ENCODE results near the gene EPHA1. TPM values are rescaled to one million over a fixed set of nuclear protein-coding genes. Genes with fewer than 3 reads are reported as not detected.
"Not testable (repeated sequence)": the region's sequence is repeated elsewhere in the genome, so short reads cannot be mapped to it uniquely, and the experiment has no call there.

EPHA1 gene
- total and polyA plus RNA-seq, 4 donors = 0.89 to 6.6 (median 2.3) TPM

- 87% methylated on average over 27 of the region's 28 CpGs for WGBS (ENCODE audit: insufficient coverage)
- Histone ChIP-seq H3K36me3 (ENCODE audit: control insufficient read depth, insufficient read depth, low read length) (peaks cover 28% of the 10 kb centered on the region), H3K4me3 (ENCODE audit: low read depth, low read length) (no peak overlapping the region), H3K9me3 (ENCODE audit: control insufficient read depth, insufficient read depth, low read length) (no peaks in the 10 kb centered on the region), H3K27ac (ENCODE audit: low read depth, low read length) (no peak overlapping the region), H3K27me3 (ENCODE audit: control insufficient read depth, insufficient read depth, low read length) (no peaks in the 10 kb centered on the region), H3K4me1 (ENCODE audit: control insufficient read depth, insufficient read depth, low read length) (peaks cover 10% of the 10 kb centered on the region)
- no peak for DNase-seq (ENCODE audit: low read depth in 4 of 6, low spot score in 6 of 6)
Measured at GRCh38 chr7:143396625-143397556, 11.8 kb downstream of the EPHA1 start.

DNA sequence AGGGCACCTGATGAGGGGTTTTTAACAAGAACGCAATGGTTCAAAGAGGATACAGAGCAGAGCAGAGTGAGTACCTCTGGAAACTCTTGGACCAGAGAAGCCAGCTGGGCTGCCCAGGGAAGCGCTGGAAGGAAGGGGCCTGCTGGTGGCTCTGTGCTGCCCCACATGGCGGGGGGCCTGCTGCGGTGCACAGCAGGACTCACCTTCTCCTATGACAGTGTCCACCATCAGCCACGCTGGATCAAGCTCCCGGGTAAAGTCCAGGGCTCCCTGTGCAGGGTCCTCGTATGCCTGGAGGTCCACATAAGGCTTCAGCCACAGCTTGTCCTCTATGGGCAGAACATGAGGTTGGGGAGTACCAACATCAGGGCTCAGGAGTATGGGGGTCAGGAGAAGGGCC, 12.5 kb downstream of the EPHA1 start:
- H3K36me3 ChIP-seq (ENCODE audit: control insufficient read depth, insufficient read depth, low read length) = peaks cover 35% of the 10 kb centered on the region
- no peak overlapping the region for H3K27ac ChIP-seq (ENCODE audit: low read depth, low read length)
- no peaks in the 10 kb centered on the region for H3K9me3 ChIP-seq (ENCODE audit: control insufficient read depth, insufficient read depth, low read length)
- DNase-seq (ENCODE audit: low read depth in 4 of 6, low spot score in 6 of 6) = no peak
- 75% methylated on average over 4 of the region's 7 CpGs for WGBS (ENCODE audit: insufficient coverage)
- H3K4me3 ChIP-seq (ENCODE audit: low read depth, low read length) = no peak overlapping the region
- H3K27me3 ChIP-seq (ENCODE audit: control insufficient read depth, insufficient read depth, low read length) = no peaks in the 10 kb centered on the region
- peaks cover 18% of the 10 kb centered on the region for H3K4me1 ChIP-seq (ENCODE audit: control insufficient read depth, insufficient read depth, low read length)

GRCh38 chr7:143395187-143396149, 13.2 kb downstream of the EPHA1 start:
- Histone ChIP-seq H3K9me3 (ENCODE audit: control insufficient read depth, insufficient read depth, low read length) (no peaks in the 10 kb centered on the region), H3K36me3 (ENCODE audit: control insufficient read depth, insufficient read depth, low read length) (peaks cover 42% of the 10 kb centered on the region), H3K4me3 (ENCODE audit: low read depth, low read length) (no peak overlapping the region), H3K27me3 (ENCODE audit: control insufficient read depth, insufficient read depth, low read length) (no peaks in the 10 kb centered on the region), H3K27ac (ENCODE audit: low read depth, low read length) (no peak overlapping the region), H3K4me1 (ENCODE audit: control insufficient read depth, insufficient read depth, low read length) (peaks cover 21% of the 10 kb centered on the region)
- 69% methylated on average over 19 of the region's 21 CpGs for WGBS (ENCODE audit: insufficient coverage)
- DNase-seq (ENCODE audit: low read depth in 4 of 6, low spot score in 6 of 6) = no peak

DNA sequence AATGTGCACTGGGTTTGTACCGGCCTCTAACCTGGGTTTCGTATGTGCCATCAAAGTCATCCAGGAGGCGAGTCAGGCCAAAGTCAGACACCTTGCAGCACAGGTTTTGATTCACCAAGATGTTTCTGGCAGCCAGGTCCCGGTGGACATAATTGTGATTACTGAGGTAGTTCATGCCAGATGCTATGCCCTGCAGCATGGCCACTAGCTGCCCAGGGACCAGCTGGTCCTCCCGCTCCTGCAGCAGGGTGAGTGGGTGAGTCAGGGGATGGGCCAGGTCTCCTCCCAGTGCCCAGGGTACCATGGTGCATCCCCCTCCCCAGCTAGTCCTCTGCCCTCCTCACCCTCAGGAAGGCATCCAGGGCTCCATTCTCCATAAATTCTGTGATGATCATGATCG, 13.9 kb downstream of the EPHA1 start:
- Histone ChIP-seq H3K27ac (ENCODE audit: low read depth, low read length) (no peak overlapping the region), H3K36me3 (ENCODE audit: control insufficient read depth, insufficient read depth, low read length) (peaks cover 49% of the 10 kb centered on the region), H3K4me3 (ENCODE audit: low read depth, low read length) (no peak overlapping the region), H3K27me3 (ENCODE audit: control insufficient read depth, insufficient read depth, low read length) (no peaks in the 10 kb centered on the region), H3K9me3 (ENCODE audit: control insufficient read depth, insufficient read depth, low read length) (no peaks in the 10 kb centered on the region), H3K4me1 (ENCODE audit: control insufficient read depth, insufficient read depth, low read length) (peaks cover 21% of the 10 kb centered on the region)
- 92% methylated on average over 6 of the region's 6 CpGs for WGBS (ENCODE audit: insufficient coverage)
- no peak for DNase-seq (ENCODE audit: low read depth in 4 of 6, low spot score in 6 of 6)

- Histone ChIP-seq H3K36me3 (ENCODE audit: control insufficient read depth, insufficient read depth, low read length) (peaks cover 56% of the 10 kb centered on the region), H3K9me3 (ENCODE audit: control insufficient read depth, insufficient read depth, low read length) (no peaks in the 10 kb centered on the region), H3K27ac (ENCODE audit: low read depth, low read length) (no peak overlapping the region), H3K4me1 (ENCODE audit: control insufficient read depth, insufficient read depth, low read length) (peaks cover 21% of the 10 kb centered on the region), H3K27me3 (ENCODE audit: control insufficient read depth, insufficient read depth, low read length) (no peaks in the 10 kb centered on the region), H3K4me3 (ENCODE audit: low read depth, low read length) (no peak overlapping the region)
- no peak for DNase-seq (ENCODE audit: low read depth in 4 of 6, low spot score in 6 of 6)
- WGBS (ENCODE audit: insufficient coverage) = no CpG with 5 or more reads among the region's 6 CpGs
Measured at GRCh38 chr7:143394068-143394467, 14.6 kb downstream of the EPHA1 start.

DNA sequence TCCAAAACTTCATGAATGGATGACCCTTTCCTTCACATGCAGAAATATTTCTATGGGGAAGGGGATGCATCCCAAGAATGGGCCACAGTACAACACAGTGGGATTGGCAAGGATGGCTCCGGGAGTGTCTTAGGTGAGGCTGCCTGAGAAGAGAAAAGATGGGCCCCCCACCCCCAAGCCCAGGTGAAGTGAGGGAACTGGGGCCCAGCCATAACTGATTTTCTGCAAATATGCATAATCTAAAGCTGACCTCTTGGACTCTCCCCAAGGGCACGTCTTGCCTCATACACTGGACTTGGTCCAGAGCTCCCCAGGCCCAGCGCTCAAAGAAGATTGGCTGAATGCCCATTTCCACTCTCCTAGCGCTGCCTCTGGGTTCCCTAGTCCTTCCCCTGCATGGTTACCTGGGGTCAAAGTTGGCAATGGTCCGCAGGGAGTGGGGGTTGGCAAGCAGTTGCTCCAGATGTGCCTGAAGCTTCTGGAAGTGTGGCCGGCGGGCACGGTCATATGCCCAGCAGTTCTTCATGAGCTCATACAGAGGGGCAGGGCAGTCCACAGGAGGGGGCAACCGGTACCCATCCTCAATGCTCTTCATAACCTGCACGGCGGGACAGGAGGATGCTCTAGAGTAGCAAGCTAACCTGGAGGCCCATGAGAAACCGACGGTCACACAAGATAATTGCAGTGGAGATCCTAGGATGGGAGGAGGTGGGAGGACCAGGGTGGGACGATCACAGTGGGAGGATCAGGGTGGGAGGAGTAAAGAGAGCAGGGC, 15.2 kb downstream of the EPHA1 start:
- DNase-seq (ENCODE audit: low read depth in 4 of 6, low spot score in 6 of 6) = no peak
- 79% methylated on average over 13 of the region's 14 CpGs for WGBS (ENCODE audit: insufficient coverage)
- H3K36me3 ChIP-seq (ENCODE audit: control insufficient read depth, insufficient read depth, low read length) = peaks cover 60% of the 10 kb centered on the region
- H3K9me3 ChIP-seq (ENCODE audit: control insufficient read depth, insufficient read depth, low read length) = no peaks in the 10 kb centered on the region
- H3K27ac ChIP-seq (ENCODE audit: low read depth, low read length) = no peak overlapping the region
- H3K27me3 ChIP-seq (ENCODE audit: control insufficient read depth, insufficient read depth, low read length) = no peaks in the 10 kb centered on the region
- H3K4me3 ChIP-seq (ENCODE audit: low read depth, low read length) = no peak overlapping the region
- H3K4me1 ChIP-seq (ENCODE audit: control insufficient read depth, insufficient read depth, low read length) = peaks cover 21% of the 10 kb centered on the region

DNA sequence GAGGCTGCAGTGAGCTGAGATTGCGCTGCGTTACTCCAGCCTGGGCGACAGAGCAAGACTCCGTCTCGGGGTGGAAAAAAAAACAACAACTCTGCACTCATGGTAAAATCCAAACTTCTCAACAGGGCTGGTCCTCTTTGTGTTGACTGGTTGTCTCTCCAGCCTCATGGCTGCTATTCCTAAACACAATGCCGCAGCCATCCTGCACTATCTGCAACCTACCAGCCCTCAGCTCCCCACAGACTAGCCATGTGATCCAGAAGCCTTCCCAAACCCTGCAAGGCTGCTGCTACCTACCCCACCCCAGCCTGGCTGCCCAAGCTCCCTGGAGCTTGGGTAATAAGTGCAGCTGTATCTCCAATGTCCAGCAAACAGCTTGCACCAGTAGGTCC, 15.8 kb downstream of the EPHA1 start:
- Histone ChIP-seq H3K4me3 (ENCODE audit: low read depth, low read length) (no peak overlapping the region), H3K27me3 (ENCODE audit: control insufficient read depth, insufficient read depth, low read length) (no peaks in the 10 kb centered on the region), H3K27ac (ENCODE audit: low read depth, low read length) (no peak overlapping the region), H3K9me3 (ENCODE audit: control insufficient read depth, insufficient read depth, low read length) (no peaks in the 10 kb centered on the region), H3K36me3 (ENCODE audit: control insufficient read depth, insufficient read depth, low read length) (peaks cover 66% of the 10 kb centered on the region), H3K4me1 (ENCODE audit: control insufficient read depth, insufficient read depth, low read length) (peaks cover 21% of the 10 kb centered on the region)
- 95% methylated on average over 3 of the region's 6 CpGs for WGBS (ENCODE audit: insufficient coverage)
- DNase-seq (ENCODE audit: low read depth in 4 of 6, low spot score in 6 of 6) = no peak

GRCh38 chr7:143392427-143392826, 16.2 kb downstream of the EPHA1 start:
- not testable (repeated sequence) for H3K27me3 ChIP-seq (ENCODE audit: control insufficient read depth, insufficient read depth, low read length); H3K27ac ChIP-seq (ENCODE audit: low read depth, low read length); H3K4me3 ChIP-seq (ENCODE audit: low read depth, low read length); H3K9me3 ChIP-seq (ENCODE audit: control insufficient read depth, insufficient read depth, low read length); DNase-seq (ENCODE audit: low read depth in 4 of 6, low spot score in 6 of 6)
- WGBS (ENCODE audit: insufficient coverage) = 100% methylated on average over 2 of the region's 8 CpGs
- Histone ChIP-seq H3K4me1 (ENCODE audit: control insufficient read depth, insufficient read depth, low read length) (peaks cover 24% of the 10 kb centered on the region), H3K36me3 (ENCODE audit: control insufficient read depth, insufficient read depth, low read length) (peaks cover 70% of the 10 kb centered on the region)
